MM.1S (cell line): ENCODE data around the gene PLA2G4E.

Experiments
- EZH2 ChIP-seq: fragments of 300-600 bp; sonication (generic); optimal IDR thresholded peaks from 2 replicates; pipeline ENCODE3; 2017; ENCODE audit warnings: low read depth, mild to moderate bottlenecking, antibody characterized with exemption, low read length, mixed read lengths
- TF ChIP-seq, protein P1 (sequence below): fragments of 300-600 bp; sonication (generic); IDR thresholded peaks from 2 replicates; pipeline ENCODE4 v1.5.1; 2016; ENCODE audit warnings: antibody characterized with exemption, low read length, mixed read lengths

GRCh38 chr15:41943543-41944312 is 77.1 kb downstream of the PLA2G4E start:
- TF ChIP-seq, protein P1, sequence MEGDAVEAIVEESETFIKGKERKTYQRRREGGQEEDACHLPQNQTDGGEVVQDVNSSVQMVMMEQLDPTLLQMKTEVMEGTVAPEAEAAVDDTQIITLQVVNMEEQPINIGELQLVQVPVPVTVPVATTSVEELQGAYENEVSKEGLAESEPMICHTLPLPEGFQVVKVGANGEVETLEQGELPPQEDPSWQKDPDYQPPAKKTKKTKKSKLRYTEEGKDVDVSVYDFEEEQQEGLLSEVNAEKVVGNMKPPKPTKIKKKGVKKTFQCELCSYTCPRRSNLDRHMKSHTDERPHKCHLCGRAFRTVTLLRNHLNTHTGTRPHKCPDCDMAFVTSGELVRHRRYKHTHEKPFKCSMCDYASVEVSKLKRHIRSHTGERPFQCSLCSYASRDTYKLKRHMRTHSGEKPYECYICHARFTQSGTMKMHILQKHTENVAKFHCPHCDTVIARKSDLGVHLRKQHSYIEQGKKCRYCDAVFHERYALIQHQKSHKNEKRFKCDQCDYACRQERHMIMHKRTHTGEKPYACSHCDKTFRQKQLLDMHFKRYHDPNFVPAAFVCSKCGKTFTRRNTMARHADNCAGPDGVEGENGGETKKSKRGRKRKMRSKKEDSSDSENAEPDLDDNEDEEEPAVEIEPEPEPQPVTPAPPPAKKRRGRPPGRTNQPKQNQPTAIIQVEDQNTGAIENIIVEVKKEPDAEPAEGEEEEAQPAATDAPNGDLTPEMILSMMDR: no peak
- TF ChIP-seq EZH2: no peak
